H1 (cell line): ENCODE measurements around the gene ATPAF2. TPM values are rescaled to one million over a fixed set of nuclear protein-coding genes. Genes with fewer than 3 reads are reported as not detected.

ENCODE experiments used
- CTCF ChIA-PET: fragments of 300-600 bp; sonication (Branson Sonifier 250); formaldehyde crosslinking; loops from one replicate; lab custom pipeline; 2021; ENCODE audit not compliant: partially characterized antibody; lab: Charles Lee
- POLR2A ChIA-PET: fragments of 300-600 bp; sonication (Branson Sonifier 250); formaldehyde crosslinking; loops from one replicate; lab custom pipeline; 2021; ENCODE audit warnings: inconsistent platforms; ENCODE audit not compliant: partially characterized antibody; lab: Charles Lee
- DNase-seq, 2 experiments: peaks; one replicate each; pipeline versions ENCODE4 v3.0.0 to v3.0.0-alpha.2; 2010 to 2022; ENCODE audit warnings: low spot score in 2 of 2, low read depth in 1 of 2, mixed read lengths in 1 of 2
- FAIRE-seq: peaks from 2 replicates; lab custom pipeline; 2011; peaks lifted over from hg19 to GRCh38; lab: Jason Lieb, UNC
- H2AFZ ChIP-seq: 2 replicates; pipeline ENCODE4 v1.8.1; 2012; ENCODE audit warnings: low read length, inconsistent platforms
- H2AK5ac ChIP-seq: 2 replicates; pipeline ENCODE4 v1.6.1; 2013; ENCODE audit warnings: low read depth, low read length
- H2BK120ac ChIP-seq: replicated peaks from 2 replicates; pipeline ENCODE3; 2013; ENCODE audit warnings: low read depth, low read length, inconsistent platforms
- H2BK12ac ChIP-seq: 2 replicates; pipeline ENCODE4 v1.6.1; 2013; ENCODE audit warnings: low read depth, low read length
- H2BK15ac ChIP-seq: 2 replicates; pipeline ENCODE4 v1.6.1; 2013; ENCODE audit warnings: low read length
- H2BK20ac ChIP-seq: 2 replicates; pipeline ENCODE4 v1.6.1; 2013; ENCODE audit warnings: low read length
- H2BK5ac ChIP-seq: 2 replicates; pipeline ENCODE4 v1.6.1; 2013; ENCODE audit warnings: low read depth, low read length
- H3K14ac ChIP-seq: 2 replicates; pipeline ENCODE4 v1.6.1; 2013; ENCODE audit warnings: inconsistent platforms; ENCODE audit not compliant: insufficient read length
- H3K18ac ChIP-seq: 2 replicates; pipeline ENCODE4 v1.6.1; 2013; ENCODE audit warnings: low read length; ENCODE audit errors: extremely low read depth
- H3K23ac ChIP-seq: 2 replicates; pipeline ENCODE4 v1.6.1; 2013; ENCODE audit warnings: inconsistent platforms; ENCODE audit not compliant: insufficient read length
- H3K23me2 ChIP-seq: 2 replicates; pipeline ENCODE4 v1.6.1; 2013; ENCODE audit warnings: low read depth, low read length
- H3K27ac ChIP-seq: 2 replicates; pipeline ENCODE4 v1.6.1; 2011; ENCODE audit warnings: low read depth, low read length, inconsistent platforms
- H3K27me3 ChIP-seq, 4 experiments: replicated peaks in 1 of 4; 1 replicate in 1 of 4; 2 replicates in 3 of 4; pipeline versions ENCODE4 v1.6.1 to v1.8.1; 2011 to 2013; ENCODE audit warnings: low read length in 3 of 4, mild to moderate bottlenecking in 3 of 4, inconsistent platforms in 2 of 4, mixed read lengths in 2 of 4, moderate library complexity in 1 of 4; ENCODE audit not compliant: control insufficient read depth in 3 of 4, insufficient read depth in 3 of 4; ENCODE audit errors: extremely low read depth in 1 of 4
- H3K36me3 ChIP-seq, 4 experiments: 2 replicates each; pipeline versions ENCODE4 v1.6.1 to v1.8.1; 2011 to 2013; ENCODE audit warnings: mild to moderate bottlenecking in 4 of 4, low read length in 3 of 4, moderate library complexity in 2 of 4, control low read depth in 1 of 4, inconsistent platforms in 1 of 4; ENCODE audit not compliant: insufficient read depth in 4 of 4, control insufficient read depth in 2 of 4
- H3K4ac ChIP-seq: replicated peaks from 2 replicates; pipeline ENCODE3; 2013; ENCODE audit warnings: low read length, low read depth, mixed read lengths, inconsistent platforms; ENCODE audit not compliant: insufficient read length
- H3K4me1 ChIP-seq, 4 experiments: replicated peaks in 1 of 4; 1 replicate in 1 of 4; 2 replicates in 3 of 4; pipeline versions ENCODE4 v1.6.1 to v1.8.1; 2011 to 2013; ENCODE audit warnings: low read length in 3 of 4, inconsistent platforms in 2 of 4, mixed read lengths in 1 of 4; ENCODE audit not compliant: insufficient read depth in 4 of 4, control insufficient read depth in 3 of 4
- H3K4me2 ChIP-seq, 2 experiments: 2 replicates each; pipeline versions ENCODE4 v1.6.1 to v1.8.1; 2011 to 2013; ENCODE audit warnings: low read depth in 2 of 2, low read length in 2 of 2, control low read depth in 1 of 2, inconsistent platforms in 1 of 2, mild to moderate bottlenecking in 1 of 2; ENCODE audit not compliant: insufficient read depth in 1 of 2
- H3K4me3 ChIP-seq, 4 experiments: fragments of 200-600, 300-600 bp in 1 of 4; sonication (generic), shearing (Covaris generic), sonication (Bioruptor Twin) in 1 of 4; 2 replicates each; pipeline versions ENCODE4 v1.5.1 to v1.8.1; 2011 to 2016; ENCODE audit warnings: low read length in 4 of 4, low read depth in 3 of 4, control low read depth in 2 of 4, inconsistent platforms in 2 of 4, mild to moderate bottlenecking in 2 of 4, mixed read lengths in 1 of 4, moderate library complexity in 1 of 4; ENCODE audit not compliant: insufficient read depth in 2 of 4; ENCODE audit errors: extremely low read depth in 1 of 4
- H3K56ac ChIP-seq: replicated peaks from 2 replicates; pipeline ENCODE3; 2013; ENCODE audit warnings: low read depth, mild to moderate bottlenecking, mixed read lengths, low read length, inconsistent platforms; ENCODE audit not compliant: insufficient read length
- H3K79me1 ChIP-seq: 2 replicates; pipeline ENCODE4 v1.6.1; 2013; ENCODE audit warnings: low read depth, low read length, control low read depth
- H3K79me2 ChIP-seq, 2 experiments: 2 replicates each; pipeline versions ENCODE4 v1.6.1 to v1.8.1; 2012 to 2013; ENCODE audit warnings: low read length in 2 of 2, mild to moderate bottlenecking in 2 of 2, inconsistent platforms in 1 of 2; ENCODE audit not compliant: insufficient read depth in 2 of 2, control insufficient read depth in 1 of 2
- H3K9ac ChIP-seq, 4 experiments: replicated peaks in 1 of 4; 1 replicate in 1 of 4; 2 replicates in 3 of 4; pipeline versions ENCODE4 v1.6.1 to v1.8.1; 2011 to 2013; ENCODE audit warnings: low read depth in 3 of 4, low read length in 3 of 4, control low read depth in 2 of 4, mild to moderate bottlenecking in 2 of 4, moderate library complexity in 2 of 4, inconsistent platforms in 1 of 4; ENCODE audit errors: extremely low read depth in 1 of 4
- H3K9me3 ChIP-seq, 2 experiments: 2 replicates each; pipeline versions ENCODE4 v1.6.1 to v1.8.1; 2012 to 2013; ENCODE audit warnings: mild to moderate bottlenecking in 2 of 2, moderate library complexity in 2 of 2, control low read depth in 1 of 2, inconsistent platforms in 1 of 2, low read depth in 1 of 2, low read length in 1 of 2, mixed read lengths in 1 of 2; ENCODE audit not compliant: insufficient read depth in 2 of 2
- H4K20me1 ChIP-seq, 2 experiments: replicated peaks in 1 of 2; 2 replicates each; pipeline versions ENCODE3 to v1.8.1; 2011 to 2013; ENCODE audit warnings: inconsistent platforms in 2 of 2, low read length in 2 of 2, mild to moderate bottlenecking in 1 of 2; ENCODE audit not compliant: insufficient read depth in 2 of 2, control insufficient read depth in 1 of 2
- H4K5ac ChIP-seq: 2 replicates; pipeline ENCODE4 v1.6.1; 2013; ENCODE audit warnings: low read length, low read depth, mixed read lengths, inconsistent platforms; ENCODE audit not compliant: insufficient read length
- H4K8ac ChIP-seq: 2 replicates; pipeline ENCODE4 v1.8.0; 2013; ENCODE audit warnings: mild to moderate bottlenecking, moderate library complexity, low read length, inconsistent platforms; ENCODE audit not compliant: insufficient read depth; ENCODE audit errors: extremely low read depth
- H4K91ac ChIP-seq: replicated peaks from 2 replicates; pipeline ENCODE3; 2013; ENCODE audit warnings: low read length, mixed read lengths, inconsistent platforms; ENCODE audit not compliant: insufficient read length
- BCL11A ChIP-seq, 2 experiments: IDR thresholded peaks; one replicate each; pipeline ENCODE4 v1.6.1; 2011; ENCODE audit warnings: low read depth in 2 of 2, low read length in 2 of 2, mild to moderate bottlenecking in 2 of 2
- HDAC2 ChIP-seq, 2 experiments: fragments of 300-600 bp in 1 of 2; sonication (generic) in 1 of 2; IDR thresholded peaks; 2 replicates each; pipeline ENCODE4 v1.6.1; 2011 to 2012; ENCODE audit warnings: low read depth in 2 of 2, low read length in 2 of 2, mild to moderate bottlenecking in 2 of 2, moderate library complexity in 2 of 2, borderline replicate concordance in 1 of 2, inconsistent platforms in 1 of 2
- JUND ChIP-seq: IDR thresholded peaks from 2 replicates; pipeline ENCODE4 v1.6.1; 2011; ENCODE audit warnings: mild to moderate bottlenecking, improper control_type of control experiment, low read length
- polyA plus RNA-seq, 7 experiments: library from polyadenylated mRNA; depleted of rRNA in 3 of 7; stranded (reverse) in 5 of 7; unstranded in 2 of 7; fragments of >200 nt in 5 of 7; fragments of 200-250 nt in 2 of 7; gene quantifications; 1 replicate in 5 of 7; 2 replicates in 1 of 7; 4 replicates in 1 of 7; pipeline versions ENCODE4 v1.2.1 to v1.2.3, GENCODE V29; 2011 to 2013; ENCODE audit warnings: missing spikeins in 2 of 7, mixed read lengths in 2 of 7
- total RNA-seq: library from RNA; stranded (reverse); fragmentation: NEBNext Ultra II Directional; extraction: Animal tissue kit (Norgen Biotek cat#: 25700); gene quantifications from 2 replicates; pipeline ENCODE4 v1.2.1, GENCODE V29; 2021
- TF ChIP-seq, protein P1 (sequence below): IDR thresholded peaks from 2 replicates; pipeline ENCODE4 v1.6.1; 2012; ENCODE audit warnings: inconsistent platforms

The ATPAF2 gene
- total and polyA plus RNA-seq, 2 of the 8 experiments (the other 6 are each of a cell fraction or from before 2014, with no cell fraction given): 19.6 to 22.9 TPM

DNA sequence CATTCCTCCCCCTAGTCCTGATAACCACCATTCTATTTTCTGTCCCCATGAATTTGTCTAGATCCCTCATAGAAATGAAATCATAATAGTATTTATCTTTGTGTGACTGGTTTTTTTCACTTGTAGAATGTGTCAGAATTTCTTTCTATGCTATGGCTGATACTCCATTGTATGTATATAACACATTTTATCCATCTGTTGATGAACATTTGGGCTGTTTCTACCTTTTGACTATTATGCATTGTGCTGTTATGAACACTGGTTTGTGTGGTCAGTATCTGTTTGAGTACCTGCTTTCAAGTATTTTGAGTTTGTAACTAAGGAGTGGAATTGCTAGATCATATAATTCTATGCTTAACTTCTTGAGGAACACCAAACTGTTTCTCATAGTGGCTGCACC, 32.8 kb upstream of the ATPAF2 start:
- Histone ChIP-seq H2AFZ (no peak overlapping the region), H4K91ac (no peak overlapping the region), H3K9ac (no peak overlapping the region), H2BK12ac (no peak overlapping the region), H3K4me3 (no peak overlapping the region), H3K56ac (no peak overlapping the region), H3K18ac (no peak overlapping the region), H3K9me3 (no peaks in the 10 kb centered on the region), H3K27me3 (no peaks in the 10 kb centered on the region), H3K4me2 (no peak overlapping the region), H3K4me1 (peaks cover 0 to 4% (median 0%) of the 10 kb centered on the region in 4 experiments; a peak in 1 of 7 replicates), H3K23me2 (no peaks in the 10 kb centered on the region; the same call in 1 of the 2 replicates), H4K5ac (no peak overlapping the region), H3K23ac (no peak overlapping the region), H3K79me2 (no peaks in the 10 kb centered on the region), H4K8ac (no peak overlapping the region), H2AK5ac (no peak overlapping the region), H3K14ac (no peak overlapping the region), H2BK15ac (no peak overlapping the region), H2BK5ac (no peak overlapping the region), H3K79me1 (no peaks in the 10 kb centered on the region), H3K27ac (no peak overlapping the region), H4K20me1 (no peaks in the 10 kb centered on the region), H3K36me3 (no peaks in the 10 kb centered on the region), H2BK20ac (no peak overlapping the region), H2BK120ac (no peak overlapping the region), H3K4ac (no peak overlapping the region)
- CTCF ChIA-PET: interaction anchor here (1.3 kb wide), 1 partner anchor 36 kb away, joined by 3 read pairs; no protein-coding TSS in a partner anchor
- FAIRE-seq: no peak
- no peak for DNase-seq
- TF ChIP-seq JUND: no peak
- no peak for TF ChIP-seq HDAC2 (IDR thresholded peaks at IDR 0.05; ENCODE audit: borderline replicate concordance in 1 of 2, low read depth in 2 of 2, low read length in 2 of 2)
- no peak for TF ChIP-seq BCL11A (IDR thresholded peaks at IDR 0.05; ENCODE audit: low read depth in 2 of 2, low read length in 2 of 2)
- TF ChIP-seq, protein P1, sequence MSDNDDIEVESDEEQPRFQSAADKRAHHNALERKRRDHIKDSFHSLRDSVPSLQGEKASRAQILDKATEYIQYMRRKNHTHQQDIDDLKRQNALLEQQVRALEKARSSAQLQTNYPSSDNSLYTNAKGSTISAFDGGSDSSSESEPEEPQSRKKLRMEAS: no peak
- POLR2A ChIA-PET: interaction anchor here (1.7 to 2.0 kb wide), 2 partner anchors 8 to 18 kb away, joined by 4 to 6 read pairs; no protein-coding TSS in a partner anchor
